ENCODE data around the gene MCM3AP.
"Not testable (repeated sequence)": the region's sequence is repeated elsewhere in the genome, so short reads cannot be mapped to it uniquely, and the experiment has no call there.

MCM3AP gene

DNA sequence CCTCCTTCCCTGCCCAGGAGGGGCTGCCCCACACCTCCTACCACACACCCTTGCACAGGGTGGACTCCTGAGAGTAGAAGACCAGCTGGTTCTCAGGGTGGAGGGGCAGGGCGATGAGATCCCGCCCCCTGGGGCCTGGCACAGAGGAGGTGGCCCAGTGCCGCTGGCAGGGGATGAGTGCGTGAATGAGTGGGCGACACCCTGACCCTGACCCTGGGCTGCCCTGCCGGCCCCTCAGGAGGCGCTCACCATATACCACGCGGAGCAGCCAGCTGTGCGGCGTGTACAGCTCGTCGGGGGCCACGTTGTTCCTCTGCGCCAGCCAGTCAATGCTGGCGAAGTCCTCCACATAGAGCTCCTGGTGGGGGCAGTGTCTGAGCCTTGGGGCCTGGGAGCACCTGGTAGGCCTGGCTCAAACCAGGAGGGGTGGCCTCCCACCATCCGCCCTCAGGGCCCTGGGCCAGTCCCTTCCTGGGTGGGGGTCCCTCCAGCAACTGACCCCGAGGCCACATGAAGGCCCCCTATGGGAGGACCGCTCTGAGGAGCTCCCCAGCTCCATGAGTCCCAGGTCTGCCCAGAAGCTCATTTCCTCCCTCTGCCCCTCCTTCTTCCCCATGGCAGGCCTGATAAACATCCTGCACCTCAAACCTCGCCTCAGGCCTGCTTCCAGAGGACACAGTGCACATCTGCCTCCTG, 69.8 kb downstream of the MCM3AP start:
- DNase-seq, result peak; percentile 14 to 79

DNA sequence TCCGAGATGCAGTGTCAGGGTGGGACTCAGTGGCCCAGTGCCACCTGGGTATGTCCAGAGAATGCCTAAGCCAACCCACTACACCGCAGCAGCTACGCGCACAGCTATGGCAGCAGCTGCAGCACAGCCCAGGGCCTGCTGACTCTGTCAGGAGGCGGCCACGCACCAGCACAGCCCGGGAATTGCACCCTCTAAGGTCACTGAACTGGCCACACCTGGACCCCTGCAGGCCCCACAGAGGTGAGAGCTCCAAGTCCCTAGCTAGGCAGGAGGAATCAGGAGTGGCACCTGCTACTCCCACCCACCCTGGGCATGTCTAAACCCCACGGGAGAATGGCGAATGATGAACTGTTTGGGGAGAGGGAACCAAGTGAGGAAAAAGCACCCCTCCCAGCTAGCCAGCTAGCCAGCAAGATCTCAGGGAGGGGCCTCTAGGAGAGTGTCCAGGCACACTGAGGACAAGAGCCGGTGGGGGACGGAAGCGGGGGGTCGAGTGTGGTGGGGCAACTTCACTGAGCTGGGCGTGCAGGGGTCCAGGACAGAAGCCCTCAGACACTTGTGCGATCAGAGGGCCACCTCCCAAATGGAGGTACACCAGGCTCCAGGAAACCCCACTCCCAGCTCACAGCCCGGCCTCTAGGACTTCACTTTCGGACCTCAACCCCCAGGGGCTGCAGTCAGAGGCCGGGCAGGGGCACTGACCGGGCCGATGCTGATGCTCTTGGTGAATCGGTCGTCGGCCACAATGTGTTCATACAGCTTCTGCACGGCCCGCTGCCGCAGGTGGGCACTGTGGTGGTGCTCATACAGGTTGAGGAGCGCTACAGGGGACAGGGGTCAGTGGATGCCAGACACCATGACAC, 70.7 kb downstream of the MCM3AP start:
- no peak for DNase-seq

DNA sequence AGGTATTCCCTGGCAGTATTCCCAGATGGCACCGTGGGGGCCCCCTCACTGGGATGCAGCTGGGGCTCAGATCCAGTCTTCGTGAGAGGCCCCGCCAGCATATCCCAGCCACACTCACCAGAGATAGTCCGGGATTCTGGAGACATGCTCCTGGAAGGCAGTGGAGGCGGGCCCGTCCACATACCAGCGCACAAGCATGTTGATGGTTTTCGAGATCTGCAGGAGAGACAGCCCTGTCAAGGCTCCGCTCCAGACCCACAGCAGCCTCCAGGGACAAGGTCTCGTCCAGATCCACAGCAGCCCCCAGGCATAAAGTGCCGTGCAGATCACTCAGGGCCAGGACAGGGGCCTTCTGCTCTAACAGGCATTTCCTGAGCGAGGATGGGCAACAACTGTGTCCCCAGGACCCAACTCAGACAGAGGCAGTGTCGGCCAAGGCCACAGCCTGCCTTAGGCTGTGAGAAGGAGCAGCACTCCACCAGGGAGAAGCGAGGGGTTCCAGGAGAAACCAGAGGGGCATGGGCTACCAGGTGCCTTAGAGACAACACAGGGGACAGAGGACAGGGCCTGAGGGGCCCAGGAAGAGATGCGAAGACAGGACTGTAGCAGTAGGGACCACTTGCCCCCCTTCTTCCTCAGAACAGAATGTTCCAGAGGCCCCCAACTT, 71.7 kb downstream of the MCM3AP start:
- DNase-seq, result no peak

DNA sequence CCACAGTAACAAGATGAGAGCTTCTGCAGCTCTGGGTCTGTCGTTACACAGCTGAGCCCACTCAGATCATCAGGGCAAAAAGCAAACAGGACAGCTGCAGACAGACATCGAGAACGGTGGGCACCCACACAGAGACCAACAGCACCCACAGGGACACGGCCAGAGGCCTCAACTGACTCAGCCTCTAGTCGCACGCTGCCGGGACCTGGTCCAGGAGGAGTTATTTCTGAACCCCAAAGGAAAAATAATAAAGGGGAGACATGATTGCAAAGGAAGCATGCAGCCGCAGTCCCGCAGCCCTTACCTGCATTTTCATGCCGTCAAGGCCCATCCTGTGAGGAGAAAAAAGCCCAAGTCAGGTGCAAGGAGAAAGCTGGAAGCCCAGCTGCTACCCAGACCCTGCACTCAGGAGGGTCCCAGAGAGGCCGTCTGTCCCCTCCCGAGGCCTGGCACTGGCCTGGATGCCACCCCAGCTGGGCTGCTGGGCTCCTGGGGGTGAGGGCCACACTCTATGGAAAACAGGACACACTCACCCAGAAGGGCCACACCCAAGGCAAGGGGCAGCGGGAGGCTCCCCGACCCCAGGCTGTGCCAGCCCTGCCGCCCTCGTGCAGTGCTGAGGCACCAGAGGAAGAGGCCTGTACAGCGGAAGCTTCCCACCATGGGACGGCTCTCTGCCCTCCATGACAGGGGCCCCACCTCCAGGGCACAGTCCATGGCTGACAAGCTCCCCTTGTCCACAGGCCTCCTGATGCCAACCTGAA, 72.5 kb downstream of the MCM3AP start:
- DNase-seq, result no peak

DNA sequence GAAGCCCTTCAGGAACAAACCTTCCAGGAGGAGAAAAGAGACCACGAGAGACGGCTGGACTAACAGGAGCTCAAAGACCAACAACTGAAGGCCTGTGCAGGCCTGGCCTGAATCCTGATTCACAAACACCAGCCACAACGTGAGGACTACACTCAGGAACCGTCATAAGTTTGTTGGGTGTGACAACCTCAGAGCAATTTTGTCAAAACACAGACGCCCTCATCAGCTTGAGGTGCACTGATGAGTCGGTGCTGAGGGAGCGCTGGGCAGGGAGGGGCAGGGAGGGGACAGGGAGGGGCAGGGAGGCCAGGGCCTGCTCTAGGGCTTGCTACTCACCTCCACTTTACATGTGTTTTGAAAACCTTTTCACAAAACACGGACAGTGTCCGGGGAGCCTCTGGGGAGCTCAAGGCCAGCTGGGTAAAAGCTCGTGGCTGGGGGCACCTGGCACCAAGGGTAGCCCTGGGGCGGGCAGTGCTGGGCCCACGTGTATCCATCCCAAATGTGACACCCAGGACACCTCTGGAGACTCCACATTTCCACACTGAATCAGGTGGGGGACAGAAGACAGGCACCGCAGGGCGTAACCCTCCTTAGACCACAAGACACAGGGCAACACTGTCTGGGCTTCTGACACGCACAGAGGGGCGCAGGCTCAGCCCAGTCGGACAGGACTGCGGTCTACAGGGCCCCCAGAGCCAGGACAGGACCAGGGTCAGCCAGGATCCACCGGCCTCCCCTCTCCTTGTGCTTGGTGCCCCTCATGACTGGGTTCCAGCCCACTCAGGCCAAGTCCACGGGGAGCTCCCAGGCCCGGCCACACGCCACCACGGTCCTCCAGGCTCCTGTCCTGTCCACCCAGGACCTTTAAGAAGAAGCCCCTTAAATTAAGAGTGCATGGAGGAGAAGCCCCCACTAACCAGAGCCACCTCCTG, 73.4 kb downstream of the MCM3AP start:
- DNase-seq, result no peak

DNA sequence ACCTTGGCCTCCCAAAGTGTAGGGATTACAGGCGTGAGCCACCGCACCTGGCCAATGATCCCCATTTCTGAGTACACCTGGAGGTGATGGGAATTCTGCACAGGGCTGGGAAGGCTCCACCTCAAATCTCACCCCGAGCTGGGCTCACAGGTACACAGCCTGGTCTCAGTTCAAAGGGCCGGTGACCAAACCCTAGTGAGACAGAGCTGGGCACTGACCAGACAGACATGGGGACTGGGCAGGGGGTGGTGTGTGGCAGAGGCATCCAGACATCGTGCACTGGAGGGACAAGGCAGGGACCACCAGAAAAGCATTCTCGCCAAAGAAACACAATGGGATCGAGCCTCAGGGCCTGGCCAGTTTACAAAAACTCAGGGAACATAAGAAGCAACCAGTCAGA, 74.0 kb downstream of the MCM3AP start:
- no peak for DNase-seq

DNA sequence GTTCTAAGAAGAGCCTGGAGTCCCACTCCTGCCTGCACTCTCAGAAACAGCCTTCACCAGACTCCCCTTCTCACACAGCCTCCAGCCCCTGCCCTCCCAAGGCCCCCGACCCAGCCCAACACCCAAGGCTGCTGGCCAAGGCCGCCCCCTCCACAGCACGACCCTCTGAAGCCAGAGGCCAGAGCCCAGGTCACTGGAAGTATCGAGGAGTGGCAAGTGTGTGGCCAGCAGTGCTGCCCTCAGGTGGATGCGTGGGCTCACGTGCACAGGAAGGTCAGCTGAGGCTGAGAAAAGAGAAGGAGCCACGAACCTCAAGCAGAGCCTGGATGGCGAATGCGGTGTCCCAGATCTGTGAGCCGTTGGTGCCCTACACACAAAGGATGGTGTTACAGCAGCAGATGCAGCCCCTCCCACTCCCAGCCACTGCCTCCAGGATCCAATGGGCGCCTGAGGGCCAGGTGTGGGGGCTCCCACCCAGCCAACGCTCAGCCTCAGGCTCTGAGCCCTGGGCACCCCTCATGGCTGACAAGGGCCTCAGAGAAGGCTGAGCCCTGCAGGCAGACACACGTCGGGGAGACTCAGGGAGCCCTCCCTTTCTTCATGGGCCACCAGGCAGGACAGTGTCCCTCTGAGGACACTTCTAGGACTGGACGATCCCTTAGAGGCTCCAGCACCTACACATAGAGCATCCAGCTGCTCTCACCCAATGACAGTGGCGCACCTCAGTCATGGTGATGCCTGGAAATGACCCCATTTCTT, 74.9 kb downstream of the MCM3AP start:
- no peak for DNase-seq

DNA sequence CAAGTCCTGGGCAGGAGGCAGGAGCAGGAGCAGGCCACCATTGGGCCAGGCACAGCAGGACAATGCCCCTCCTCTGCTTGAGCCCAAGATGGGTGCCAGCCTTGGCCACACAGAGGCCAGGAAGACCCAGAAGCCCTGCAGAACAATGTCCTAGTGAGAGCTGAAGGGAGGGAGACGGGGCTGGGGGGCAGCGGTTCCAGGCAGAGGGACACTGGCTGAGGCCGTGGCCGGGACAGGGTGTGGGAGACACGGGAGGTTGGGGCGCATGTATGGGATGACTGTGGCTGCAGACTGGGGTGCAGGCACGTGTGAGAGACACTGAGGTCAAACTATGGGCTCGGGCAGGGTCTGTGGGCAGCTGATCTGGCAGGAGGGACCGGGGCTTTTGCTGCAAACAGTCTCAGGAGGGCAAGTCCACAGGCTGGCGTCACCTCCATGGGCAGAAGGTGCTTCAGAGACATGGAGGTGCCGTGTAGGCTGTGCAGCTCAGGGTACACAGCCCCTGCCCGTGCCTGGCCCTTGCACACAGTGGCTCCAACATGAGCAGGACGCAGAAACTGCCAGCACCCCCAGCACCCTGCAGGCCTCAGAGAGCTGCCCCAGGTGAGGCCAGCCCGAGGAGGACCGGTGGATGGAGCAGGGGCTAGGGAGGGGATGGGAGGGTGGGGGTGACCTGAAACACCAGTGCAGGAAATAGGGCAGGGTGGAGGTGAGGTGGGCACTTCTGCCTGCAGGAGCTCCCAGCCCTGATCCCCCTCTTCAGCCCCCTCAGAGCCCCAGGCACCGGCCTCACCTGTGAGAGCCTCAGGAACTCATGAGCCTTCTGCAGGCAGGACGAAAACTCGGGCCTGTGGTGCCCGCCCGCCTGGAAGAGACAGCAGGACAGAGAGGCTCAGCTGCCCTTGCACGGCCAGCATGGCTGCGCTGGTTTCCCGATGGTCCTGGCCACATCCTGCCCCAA, 76.4 kb downstream of the MCM3AP start:
- DNase-seq, result no peak

DNA sequence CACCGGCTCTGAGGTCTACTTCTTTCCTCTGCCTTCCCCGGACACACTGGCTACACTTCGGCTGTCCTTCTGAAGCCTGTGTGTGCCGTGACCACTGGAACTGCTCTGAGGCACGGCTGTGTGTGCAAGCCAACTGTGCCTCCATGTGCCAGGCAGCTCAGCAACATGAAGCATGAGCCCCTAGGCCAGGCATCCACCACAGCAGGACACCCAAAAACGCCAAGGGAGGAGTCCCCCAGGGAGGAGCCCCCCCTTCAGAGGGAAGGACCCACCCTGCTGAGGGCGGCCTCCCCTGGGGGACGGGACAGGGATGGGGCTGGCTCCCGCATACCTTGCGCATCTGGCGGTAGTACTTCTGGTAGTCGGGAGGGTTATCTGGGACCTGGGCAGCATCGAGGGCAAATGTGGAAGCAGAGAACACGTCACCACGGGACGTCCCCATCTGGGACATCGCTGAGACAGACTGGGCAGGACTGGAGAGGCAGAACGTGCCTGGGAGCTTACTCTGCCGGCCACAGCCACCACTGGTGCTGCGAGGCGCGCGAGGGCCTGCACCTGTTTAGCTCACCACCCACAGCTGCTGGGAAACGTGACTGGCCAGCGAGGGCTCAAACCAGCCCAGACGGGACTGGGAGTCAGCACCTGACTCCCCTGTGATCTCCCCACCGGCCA, 77.4 kb downstream of the MCM3AP start:
- DNase-seq, result no peak

DNA sequence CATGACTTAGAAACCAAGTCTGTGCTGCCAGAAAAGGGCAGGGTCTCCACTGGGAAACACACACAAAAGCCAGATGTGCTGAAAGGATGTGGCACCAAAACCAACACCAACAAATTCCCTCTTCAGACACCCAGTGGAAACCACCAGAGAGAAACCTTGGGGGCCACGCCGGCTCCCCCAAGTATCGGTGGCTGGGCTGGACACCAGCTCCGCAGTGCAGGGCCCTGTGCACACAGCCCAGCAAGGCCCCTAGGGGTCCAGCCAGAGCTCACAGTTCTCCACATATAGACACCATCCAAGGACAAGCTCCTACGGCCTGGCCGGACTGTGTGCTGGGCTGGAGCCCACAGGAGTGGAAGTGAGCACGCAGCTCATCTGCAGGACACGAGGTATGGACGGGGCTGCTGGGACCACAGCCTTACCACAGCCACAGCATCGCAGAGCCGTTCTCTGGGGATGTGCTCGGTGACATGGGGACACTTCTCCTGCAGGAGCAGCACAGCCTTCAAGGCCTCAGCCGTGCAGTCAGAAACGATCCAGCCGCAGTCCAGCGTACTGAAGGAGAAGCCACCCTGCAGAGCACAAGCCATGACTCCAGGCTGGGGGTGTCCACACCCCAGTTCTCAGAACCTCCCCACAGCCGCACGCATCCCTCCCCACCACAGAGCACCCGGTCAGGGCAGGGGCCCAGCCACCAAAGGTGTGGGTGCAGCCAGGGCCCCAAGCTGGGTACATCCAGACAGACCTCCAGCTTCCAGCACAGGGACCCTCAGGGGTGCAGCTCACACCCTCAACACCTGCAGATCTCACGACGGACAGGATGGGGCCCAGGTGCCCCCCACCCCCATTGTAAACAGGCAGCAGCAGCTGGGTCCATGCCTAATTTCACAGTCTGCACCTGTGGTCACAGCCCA, 78.1 kb downstream of the MCM3AP start:
- DNase-seq, result no peak

DNA sequence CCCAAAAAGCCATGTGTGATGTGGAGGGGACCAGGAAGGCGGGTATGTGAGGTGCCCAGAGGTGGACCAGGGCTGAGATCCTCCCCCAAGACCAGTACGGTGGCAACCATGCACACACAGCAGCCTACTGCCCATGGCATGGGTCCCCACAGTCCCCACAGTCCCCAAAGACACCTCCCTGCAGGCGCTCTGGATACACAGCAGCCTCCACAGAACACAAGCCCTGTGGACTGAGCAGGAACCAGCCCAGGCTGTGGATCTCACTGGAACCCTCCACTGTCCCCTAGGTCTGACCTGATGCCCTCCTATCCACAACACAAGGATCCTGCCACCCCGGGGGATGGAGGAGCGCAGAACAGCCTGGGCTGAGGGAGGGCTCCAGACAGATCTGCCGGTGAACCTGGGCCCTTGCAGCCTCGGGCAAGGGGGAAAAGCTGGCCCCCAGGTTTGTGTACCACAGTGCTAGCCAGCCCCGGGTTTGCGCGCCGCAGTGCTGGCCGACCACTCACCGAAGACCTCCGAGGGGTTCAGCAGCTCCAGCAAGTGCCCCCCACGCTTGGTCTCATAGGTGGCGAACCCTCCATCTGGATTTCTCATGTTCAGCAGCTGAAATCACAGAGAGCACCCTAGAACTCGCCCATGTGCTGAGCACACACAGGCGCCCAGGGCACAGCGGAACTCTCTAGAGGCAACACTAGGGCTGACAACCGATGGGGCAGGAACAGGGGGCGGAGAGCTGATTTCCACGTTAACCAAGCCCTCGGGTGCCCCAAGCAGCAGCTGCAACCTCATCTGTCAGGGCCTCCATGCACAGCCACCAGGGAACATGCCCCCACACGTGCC, 79.0 kb downstream of the MCM3AP start:
- no peak for DNase-seq

DNA sequence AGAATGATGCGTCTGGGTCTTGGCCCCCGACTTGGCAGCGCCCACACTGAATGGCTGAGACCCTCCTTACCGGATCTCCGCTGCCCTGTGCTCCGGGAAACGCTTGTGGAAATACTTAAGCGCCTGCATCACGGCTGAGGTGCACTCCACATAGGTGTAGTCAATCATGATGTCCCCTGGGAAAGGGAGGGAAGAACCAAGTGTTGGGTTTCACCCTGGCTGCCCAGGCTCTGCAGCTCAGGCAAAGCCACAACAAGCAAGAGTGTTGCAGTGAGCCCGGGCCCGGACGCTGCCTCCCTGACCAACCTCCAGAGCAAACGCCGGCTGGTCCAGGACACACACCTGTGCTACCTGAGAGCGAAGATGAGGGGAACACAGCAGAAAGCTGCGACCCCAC, 79.6 kb downstream of the MCM3AP start:
- DNase-seq, result no peak

DNA sequence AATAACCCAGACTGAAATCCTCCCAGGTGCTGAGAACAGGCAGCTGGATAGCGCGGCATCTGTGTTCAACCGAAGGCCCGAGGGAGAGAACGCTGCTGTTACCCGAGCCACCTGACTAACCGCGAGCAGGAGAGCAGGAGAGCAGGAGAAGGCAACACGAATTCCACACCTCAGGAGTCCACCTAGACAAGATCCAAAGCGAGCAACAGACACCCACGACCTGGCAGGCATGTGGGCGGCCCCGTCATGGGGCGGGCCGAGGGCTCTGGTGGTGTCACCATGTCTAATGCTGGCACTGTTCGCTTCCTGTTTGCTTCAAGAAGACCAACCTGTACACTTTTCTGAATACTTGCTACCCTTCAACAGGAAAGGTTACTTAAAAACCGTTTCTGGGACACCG, 80.2 kb downstream of the MCM3AP start:
- DNase-seq, result no peak

DNA sequence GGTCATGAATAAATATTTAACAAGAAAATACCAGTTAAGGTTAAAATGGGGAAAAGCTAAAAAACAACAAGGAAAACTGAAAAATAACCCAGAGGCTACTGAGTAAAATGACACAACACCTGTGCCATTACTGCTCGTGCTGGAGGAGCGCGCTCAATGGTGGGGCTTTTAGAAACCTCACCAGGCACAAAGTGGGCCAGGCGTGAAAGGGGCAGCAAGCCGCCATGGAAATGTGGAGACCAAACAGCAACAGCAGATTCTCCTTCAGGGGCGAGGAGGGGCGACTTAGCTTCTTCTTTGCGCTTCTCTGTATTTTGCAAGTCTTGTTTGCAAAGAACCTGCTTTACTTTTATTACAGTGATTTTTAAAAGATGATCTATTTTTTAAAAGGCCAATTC, 82.2 kb downstream of the MCM3AP start:
- no peak for DNase-seq

DNA sequence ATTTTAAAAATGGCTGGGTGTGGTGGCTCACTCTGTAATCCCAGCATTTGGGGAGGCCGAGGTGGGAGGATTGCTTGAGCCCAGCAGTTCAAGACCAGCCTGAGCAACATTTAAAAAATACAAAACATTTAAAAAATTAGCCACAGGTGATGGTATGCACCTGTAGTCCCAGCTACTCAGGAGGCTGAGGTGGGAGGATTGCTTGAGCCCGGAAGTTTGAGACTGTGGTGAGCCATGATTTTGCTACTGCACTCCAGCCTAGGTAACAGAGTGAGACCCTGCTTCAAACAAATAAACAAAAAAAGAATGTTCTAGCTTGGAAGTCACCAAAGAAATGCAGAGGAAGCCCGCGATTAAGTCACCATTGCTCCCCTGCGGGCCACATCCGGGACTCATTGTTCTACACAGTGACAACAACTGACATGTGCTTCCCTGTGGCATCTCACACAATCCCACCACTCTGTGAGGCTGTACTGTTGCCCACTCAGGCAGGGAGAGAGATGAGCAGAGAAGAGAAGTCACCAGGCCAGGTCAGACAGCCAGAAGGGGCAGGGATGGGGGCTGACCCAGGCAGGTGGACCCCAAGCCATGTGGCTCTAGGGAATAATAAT, 82.7 kb downstream of the MCM3AP start:
- DNase-seq, result no peak

DNA sequence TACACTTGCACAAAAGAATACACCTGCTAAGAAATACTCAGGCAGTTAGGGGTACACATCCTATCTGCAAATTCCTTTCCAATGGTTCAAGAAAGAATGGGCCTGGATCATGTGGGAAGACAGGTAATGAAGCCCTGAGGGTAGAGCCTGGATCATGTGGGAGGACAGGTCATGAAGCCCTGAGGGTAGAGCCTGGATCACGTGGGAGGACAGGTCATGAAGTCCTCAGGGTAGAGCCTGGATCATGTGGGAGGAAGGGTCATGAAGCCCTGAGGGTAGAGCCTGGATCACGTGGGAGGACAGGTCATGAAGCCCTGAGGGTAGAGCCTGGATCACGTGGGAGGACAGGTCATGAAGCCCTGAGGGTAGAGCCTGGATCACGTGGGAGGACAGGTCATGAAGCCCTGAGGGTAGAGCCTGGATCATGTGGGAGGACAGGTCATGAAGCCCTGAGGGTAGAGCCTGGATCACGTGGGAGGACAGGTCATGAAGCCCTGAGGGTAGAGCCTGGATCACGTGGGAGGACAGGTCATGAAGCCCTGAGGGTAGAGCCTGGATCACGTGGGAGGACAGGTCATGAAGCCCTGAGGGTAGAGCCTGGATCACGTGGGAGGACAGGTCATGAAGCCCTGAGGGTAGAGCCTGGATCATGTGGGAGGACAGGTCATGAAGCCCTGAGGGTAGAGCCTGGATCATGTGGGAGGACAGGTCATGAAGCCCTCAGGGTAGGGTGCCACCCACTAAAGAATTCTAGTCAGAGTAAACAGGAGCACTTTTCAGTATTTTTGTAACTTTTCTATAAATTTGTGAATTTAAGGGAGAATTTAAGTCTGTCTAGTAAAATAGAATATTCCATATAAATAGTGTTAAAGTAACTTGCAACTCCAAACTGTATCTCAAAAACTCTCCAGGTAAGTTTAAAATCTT, 84.3 kb downstream of the MCM3AP start:
- not testable (repeated sequence) for DNase-seq

Data from inflammatory macrophage treated with lipopolysaccharide for 1 hour (primary cell).